Measurements from ENCODE around the gene COL1A1.

GRCh38 chr17:50168319-50168718, 33.1 kb downstream of the COL1A1 start:
- TF ChIP-seq POLR2AphosphoS5 (IDR thresholded peaks at IDR 0.05; ENCODE audit: borderline replicate concordance, low read depth, low read length): no peak
- no peak for TF ChIP-seq EZH2 (IDR thresholded peaks at IDR 0.05)
